ENCODE data around the gene SUSD4.

Gene SUSD4

GRCh38 chr1:223311826-223312225, 52.1 kb downstream of the SUSD4 start:
- no peak overlapping the region for H3K4me3 ChIP-seq (ENCODE audit: low read depth, low read length)
- in situ Hi-C loops (cut with HindIII; ENCODE audit: low sequenced_read_pairs) = no loop called here
- DNase-seq (ENCODE audit: low read depth) = no peak
- TF ChIP-seq, protein P1, sequence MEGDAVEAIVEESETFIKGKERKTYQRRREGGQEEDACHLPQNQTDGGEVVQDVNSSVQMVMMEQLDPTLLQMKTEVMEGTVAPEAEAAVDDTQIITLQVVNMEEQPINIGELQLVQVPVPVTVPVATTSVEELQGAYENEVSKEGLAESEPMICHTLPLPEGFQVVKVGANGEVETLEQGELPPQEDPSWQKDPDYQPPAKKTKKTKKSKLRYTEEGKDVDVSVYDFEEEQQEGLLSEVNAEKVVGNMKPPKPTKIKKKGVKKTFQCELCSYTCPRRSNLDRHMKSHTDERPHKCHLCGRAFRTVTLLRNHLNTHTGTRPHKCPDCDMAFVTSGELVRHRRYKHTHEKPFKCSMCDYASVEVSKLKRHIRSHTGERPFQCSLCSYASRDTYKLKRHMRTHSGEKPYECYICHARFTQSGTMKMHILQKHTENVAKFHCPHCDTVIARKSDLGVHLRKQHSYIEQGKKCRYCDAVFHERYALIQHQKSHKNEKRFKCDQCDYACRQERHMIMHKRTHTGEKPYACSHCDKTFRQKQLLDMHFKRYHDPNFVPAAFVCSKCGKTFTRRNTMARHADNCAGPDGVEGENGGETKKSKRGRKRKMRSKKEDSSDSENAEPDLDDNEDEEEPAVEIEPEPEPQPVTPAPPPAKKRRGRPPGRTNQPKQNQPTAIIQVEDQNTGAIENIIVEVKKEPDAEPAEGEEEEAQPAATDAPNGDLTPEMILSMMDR (IDR thresholded peaks at IDR 0.05; ENCODE audit: low read depth, low read length, missing control alignments) = no peak

DNA sequence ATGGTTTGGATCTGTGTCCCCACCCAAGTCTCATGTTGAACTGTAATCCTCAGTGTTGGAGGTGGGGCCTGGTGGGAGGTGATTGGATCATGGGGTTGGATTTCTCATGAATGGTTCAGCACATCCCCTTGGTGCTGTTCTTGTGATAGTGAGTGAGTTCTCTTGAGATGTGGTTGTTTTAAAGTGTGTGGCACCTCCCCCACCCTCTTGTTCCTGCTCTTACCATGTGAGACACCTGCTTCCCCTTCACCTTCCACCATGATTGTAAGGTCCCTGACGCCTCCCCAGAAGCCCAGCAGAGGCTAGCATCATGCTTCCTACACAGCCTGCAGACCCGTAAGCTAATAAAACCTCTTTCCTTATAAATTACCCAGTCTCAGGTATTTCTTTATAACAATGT, 55.8 kb downstream of the SUSD4 start:
- no peak for DNase-seq (ENCODE audit: low read depth)
- TF ChIP-seq, protein P1 (IDR thresholded peaks at IDR 0.05; ENCODE audit: low read depth, low read length, missing control alignments) = no peak
- no peak overlapping the region for H3K4me3 ChIP-seq (ENCODE audit: low read depth, low read length)
- in situ Hi-C loops (cut with HindIII; ENCODE audit: low sequenced_read_pairs) = no loop called here

DNA sequence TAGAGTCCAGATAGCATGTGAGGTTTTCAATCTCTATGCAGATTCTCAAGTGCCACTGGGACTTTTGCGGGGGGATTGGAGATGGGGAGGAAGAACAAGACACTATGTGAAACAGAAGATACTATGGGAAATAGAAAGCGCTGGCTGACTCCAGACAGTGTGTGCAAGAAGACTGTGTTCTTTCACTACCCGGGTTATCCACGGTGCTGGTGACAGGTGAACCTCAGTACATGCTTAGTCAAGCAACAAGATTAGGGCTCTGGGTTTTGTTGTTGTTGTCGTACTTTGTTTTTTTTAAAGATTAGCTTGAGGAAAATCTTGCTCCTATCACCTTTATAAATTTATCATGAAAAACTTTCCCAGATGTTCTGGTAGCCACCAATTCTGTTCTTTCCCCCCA, 56.4 kb downstream of the SUSD4 start:
- H3K4me3 ChIP-seq (ENCODE audit: low read depth, low read length) = no peak overlapping the region
- TF ChIP-seq, protein P1 (IDR thresholded peaks at IDR 0.05; ENCODE audit: low read depth, low read length, missing control alignments) = no peak
- DNase-seq (ENCODE audit: low read depth) = no peak
- in situ Hi-C loops (cut with HindIII; ENCODE audit: low sequenced_read_pairs) = no loop called here

- TF ChIP-seq, protein P1 (IDR thresholded peaks at IDR 0.05; ENCODE audit: low read depth, low read length, missing control alignments) = no peak
- in situ Hi-C loops (cut with HindIII; ENCODE audit: low sequenced_read_pairs) = no loop called here
- H3K4me3 ChIP-seq (ENCODE audit: low read depth, low read length) = no peak overlapping the region
- DNase-seq (ENCODE audit: low read depth) = no peak
These were observed 59.0 kb downstream of the SUSD4 start for GRCh38 chr1:223304931-223305330.

DNA sequence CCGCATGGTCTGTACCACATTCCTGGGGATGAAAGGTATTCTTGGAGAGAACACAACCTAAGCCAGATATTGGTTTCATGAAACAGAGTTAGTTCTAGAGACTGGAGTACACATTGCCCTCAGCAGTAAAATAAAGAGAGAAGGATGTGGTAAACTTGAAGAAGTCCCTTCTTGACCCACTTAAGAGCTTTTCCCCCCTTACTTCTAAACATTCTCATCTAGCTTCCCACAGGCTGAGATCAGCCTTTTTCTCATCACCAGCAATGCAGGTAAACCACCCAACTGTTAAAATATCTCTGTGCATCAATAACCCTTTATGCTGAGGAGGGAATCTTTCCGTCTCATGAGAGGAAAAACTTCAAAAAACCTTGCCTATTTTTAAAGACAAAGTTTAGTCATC, 62.6 kb downstream of the SUSD4 start:
- TF ChIP-seq, protein P1 (IDR thresholded peaks at IDR 0.05; ENCODE audit: low read depth, low read length, missing control alignments) = no peak
- no peak for DNase-seq (ENCODE audit: low read depth)
- in situ Hi-C loops (cut with HindIII; ENCODE audit: low sequenced_read_pairs) = no loop called here
- no peak overlapping the region for H3K4me3 ChIP-seq (ENCODE audit: low read depth, low read length)

- in situ Hi-C loops (cut with HindIII; ENCODE audit: low sequenced_read_pairs) = loop anchor here (5.0 kb wide), 1 partner anchor 38 kb away; no protein-coding TSS in a partner anchor
- no peak overlapping the region for H3K4me3 ChIP-seq (ENCODE audit: low read depth, low read length)
- TF ChIP-seq, protein P1 (IDR thresholded peaks at IDR 0.05; ENCODE audit: low read depth, low read length, missing control alignments) = no peak
- no peak for DNase-seq (ENCODE audit: low read depth)
These were observed 64.4 kb downstream of the SUSD4 start for GRCh38 chr1:223299553-223299952.

- H3K4me3 ChIP-seq (ENCODE audit: low read depth, low read length) = no peak overlapping the region
- in situ Hi-C loops (cut with HindIII; ENCODE audit: low sequenced_read_pairs) = loop anchor here (5.0 kb wide), 1 partner anchor 39 kb away; no protein-coding TSS in a partner anchor
- no peak for DNase-seq (ENCODE audit: low read depth)
- TF ChIP-seq, protein P1 (IDR thresholded peaks at IDR 0.05; ENCODE audit: low read depth, low read length, missing control alignments) = no peak
These were observed 65.3 kb downstream of the SUSD4 start for GRCh38 chr1:223298701-223299100.

Measured in astrocyte of the cerebellum (primary cell).